Fibroblast of skin of scalp (primary cell): ENCODE measurements around the gene RNU6-1.

Source experiments
- DNase-seq: peaks from one replicate; pipeline ENCODE4 v3.0.0-alpha.2; 2013

The RNU6-1 gene

DNA sequence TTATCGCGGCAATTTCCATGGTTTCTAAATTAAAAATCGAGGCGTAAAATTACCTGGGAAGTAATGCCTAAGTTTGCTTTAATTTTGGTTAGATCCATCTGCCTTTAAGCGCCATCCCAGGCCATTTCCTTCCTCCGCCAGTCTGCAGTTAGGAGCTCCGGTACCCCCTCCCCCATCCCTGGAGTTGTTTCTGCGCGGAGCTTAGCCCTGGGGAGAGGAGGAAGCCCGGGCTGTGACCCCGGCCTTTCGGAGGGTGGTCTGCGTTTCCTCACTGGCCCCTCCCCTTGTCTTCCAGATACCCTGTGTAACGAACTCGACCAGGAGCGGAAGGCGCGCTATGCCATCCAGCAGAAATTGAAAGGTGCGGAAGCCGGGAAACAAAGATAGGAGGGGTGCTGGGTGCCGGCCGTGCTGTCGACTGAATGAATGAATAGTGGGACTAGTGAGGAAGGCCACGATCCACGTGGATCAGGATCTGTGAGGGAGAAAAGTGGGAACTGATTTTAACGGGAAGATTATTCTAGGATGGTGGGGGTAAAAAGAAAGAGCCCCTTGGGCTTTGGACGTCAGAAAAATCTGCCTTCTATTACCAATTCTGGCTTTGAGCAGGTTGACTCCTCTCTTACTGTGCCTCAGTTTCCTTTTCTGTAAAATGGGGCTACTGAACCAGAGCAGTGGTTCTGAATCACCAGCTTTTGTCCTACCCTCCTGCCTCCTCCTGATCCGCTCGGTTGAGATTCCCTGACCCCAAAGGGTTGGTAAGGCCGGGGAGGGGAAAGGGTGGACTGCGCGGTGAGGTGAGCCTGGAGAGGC lies 6.7 kb downstream of the RNU6-1 start:
- DNase-seq = no peak

GRCh38 chr15:67832031-67832551 lies 7.8 kb downstream of the RNU6-1 start:
- peak; percentile 41 for DNase-seq

- DNase-seq = no peak
Observed at GRCh38 chr15:67831363-67831762, 8.5 kb downstream of the RNU6-1 start.

- no peak for DNase-seq
Observed at GRCh38 chr15:67829647-67830504, 10.0 kb downstream of the RNU6-1 start.

GRCh38 chr15:67828969-67829646 lies 10.7 kb downstream of the RNU6-1 start:
- no peak for DNase-seq

DNA sequence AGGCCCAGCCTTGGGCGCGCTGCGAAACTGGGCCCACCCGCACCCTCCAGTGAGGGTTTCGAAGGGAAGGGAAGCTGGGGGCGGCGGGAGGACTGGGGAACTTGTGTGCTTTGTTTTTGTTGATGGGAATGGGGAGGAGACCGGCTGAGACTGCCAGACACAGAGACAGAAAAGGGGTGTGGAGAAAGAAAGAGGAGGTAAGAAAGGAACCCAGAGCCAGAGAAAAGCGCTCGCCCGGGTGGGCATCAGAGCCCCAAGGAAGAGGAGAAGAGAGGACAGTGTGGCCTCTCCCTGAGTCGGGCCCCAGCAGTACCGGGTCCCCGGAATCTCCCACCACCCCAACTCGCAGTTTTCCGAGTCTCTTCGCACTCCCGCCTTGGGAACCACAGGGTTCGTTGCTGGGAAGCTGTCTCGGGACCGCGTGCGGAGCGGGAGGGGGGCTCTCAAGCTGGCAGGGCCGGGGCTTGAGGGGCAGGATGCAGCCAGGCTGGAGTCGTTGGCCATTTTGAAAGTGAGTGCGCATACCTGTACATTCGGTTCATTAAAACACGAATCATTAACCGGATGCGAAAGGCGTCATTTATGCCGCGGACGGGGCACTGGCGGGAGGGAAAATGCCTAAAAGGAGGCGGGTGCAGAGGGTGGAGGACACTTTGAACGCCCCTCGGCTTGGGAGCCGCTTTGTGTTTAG lies 11.4 kb downstream of the RNU6-1 start:
- DNase-seq = no peak

DNA sequence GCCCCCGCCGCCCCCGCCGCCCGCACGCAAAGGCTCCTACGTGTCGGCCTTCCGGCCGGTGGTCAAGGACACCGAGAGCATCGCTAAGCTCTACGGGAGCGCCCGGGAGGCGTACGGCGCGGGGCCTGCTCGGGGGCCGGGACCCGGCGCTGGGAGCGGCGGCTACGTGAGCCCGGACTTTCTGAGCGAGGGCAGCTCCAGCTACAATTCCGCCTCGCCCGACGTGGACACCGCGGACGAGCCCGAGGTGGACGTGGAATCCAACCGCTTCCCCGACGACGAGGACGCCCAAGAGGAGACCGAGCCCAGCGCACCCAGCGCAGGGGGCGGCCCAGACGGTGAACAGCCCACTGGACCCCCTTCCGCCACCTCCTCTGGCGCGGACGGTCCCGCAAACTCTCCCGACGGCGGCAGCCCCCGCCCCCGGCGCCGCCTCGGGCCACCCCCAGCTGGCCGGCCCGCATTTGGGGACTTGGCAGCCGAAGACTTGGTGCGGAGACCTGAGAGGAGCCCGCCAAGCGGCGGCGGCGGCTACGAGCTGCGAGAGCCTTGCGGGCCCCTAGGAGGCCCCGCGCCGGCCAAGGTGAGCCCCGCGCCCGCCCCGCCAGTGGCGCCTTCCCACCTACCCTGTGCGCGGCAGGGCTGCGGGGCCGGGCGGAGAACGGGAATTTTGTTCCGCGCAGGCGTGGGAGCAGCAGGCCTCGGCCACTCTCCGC lies 12.1 kb downstream of the RNU6-1 start:
- no peak for DNase-seq

GRCh38 chr15:67826717-67827561 lies 12.9 kb downstream of the RNU6-1 start:
- DNase-seq = no peak

DNA sequence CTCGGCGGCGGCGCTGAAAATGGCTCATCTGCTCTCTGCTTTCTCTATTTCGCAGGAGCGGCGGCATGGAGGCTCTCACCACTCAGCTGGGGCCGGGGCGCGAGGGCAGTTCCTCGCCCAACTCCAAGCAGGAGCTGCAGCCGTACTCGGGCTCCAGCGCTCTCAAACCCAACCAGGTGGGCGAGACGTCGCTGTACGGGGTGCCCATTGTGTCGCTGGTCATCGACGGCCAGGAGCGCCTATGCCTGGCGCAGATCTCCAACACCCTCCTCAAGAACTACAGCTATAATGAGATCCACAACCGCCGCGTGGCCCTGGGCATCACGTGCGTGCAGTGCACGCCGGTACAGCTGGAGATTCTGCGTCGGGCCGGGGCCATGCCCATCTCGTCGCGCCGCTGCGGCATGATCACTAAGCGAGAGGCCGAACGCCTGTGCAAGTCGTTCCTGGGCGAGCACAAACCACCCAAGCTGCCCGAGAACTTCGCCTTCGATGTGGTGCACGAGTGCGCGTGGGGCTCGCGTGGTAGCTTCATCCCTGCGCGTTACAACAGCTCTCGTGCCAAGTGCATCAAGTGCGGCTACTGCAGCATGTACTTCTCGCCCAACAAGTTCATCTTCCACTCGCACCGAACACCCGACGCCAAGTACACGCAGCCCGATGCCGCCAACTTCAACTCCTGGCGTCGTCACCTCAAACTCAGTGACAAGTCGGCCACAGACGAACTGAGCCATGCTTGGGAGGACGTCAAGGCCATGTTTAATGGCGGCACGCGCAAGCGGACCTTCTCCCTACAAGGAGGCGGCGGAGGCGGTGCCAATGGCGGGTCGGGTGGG lies 13.7 kb downstream of the RNU6-1 start:
- DNase-seq = no peak

DNA sequence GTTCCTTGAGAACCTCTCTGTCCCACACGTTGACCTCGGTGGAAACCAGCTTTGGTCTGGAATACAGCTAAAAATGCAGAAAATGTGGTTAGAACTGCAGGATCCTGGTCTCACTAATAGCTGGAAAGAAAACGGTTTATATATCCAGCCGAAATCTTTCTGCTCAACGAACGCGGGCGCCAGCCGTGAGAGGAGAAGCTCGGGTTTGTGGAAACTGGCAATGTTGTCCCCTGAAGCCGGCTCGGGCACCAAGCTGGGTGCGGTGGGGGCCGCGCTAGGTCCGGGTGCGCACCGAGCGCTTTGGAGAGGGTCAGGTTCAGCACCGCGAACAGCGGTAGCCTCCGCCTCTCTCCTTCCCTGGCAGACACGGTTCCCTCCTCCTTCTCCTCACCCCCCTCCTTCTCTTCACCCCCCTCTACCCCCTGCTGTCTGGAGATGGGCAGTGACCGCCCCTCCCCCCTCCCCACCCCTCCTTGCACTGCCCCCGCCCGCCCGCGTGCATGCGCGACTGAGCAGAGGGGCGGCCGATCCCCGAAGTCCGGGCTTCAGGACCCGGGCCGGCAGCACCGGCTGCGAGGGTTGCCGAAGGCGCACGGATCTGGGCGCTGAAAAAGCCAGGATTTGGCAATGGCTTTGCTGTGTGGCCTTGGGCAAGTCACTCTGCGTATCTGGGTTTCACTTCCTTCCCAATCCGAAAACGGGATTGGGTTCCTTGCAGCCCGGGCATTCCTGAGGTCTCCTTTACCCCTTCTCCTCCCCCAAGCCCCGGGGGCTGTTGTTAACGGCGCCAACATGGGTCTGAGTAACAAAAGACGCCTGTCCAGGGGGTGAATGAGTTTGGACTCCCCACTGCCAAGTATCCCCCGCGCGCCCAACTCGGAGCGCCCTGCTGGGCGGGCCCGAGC lies 14.6 kb downstream of the RNU6-1 start, which contains the start of gene SKOR1:
SKOR1 (plus strand) TSS at position 534 of the 905 bp plus-strand sequence; CDS start at position 628, 94 bp downstream.
- DNase-seq = peak; percentile 44

- no peak for DNase-seq
Observed at GRCh38 chr15:67824197-67824968, 15.5 kb downstream of the RNU6-1 start.

GRCh38 chr15:67823314-67824196 lies 16.3 kb downstream of the RNU6-1 start:
- DNase-seq = no peak

DNA sequence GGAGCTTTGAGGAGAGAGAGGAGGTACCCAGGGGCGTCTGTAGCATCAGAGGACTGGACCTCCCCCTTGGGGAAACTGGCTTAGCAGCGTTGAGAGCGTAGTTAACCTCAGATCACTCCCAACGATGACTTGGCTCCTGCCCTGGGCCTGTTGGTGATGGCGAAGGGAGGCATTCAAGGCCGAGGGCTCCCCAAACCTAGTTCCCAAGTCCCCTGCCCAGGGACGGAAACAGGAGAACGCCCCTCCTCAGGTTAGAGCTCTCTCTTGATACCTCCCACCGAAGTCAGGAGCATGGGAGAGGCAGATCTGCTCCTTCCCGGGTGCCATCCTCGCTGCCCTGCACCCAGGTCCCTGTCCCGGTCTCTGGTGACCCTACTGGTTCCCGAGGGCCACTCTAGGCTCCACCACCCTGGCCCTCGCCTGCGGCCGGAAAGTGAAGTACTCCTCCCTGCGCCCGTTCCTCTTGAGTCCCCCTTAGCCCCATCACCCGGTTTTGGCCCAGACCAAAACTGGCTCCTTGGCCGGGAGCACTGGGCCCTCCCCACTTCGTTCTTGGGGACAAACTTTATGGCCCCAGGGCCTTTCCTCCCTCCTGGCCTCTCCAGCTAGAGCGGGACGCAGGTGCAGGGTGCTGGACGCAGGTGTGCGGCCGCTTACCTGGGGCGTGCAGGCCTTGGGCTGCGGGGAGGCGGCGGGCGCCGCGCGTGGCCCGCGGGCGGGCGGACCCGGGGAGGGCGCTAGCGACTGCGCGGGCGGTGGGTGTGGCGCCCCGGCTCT lies 17.1 kb downstream of the RNU6-1 start:
- DNase-seq = no peak

- no peak for DNase-seq
Observed at GRCh38 chr15:67821784-67822440, 17.9 kb downstream of the RNU6-1 start.
